ENCODE results near the gene MKNK2.
"Not testable (repeated sequence)": the region's sequence is repeated elsewhere in the genome, so short reads cannot be mapped to it uniquely, and the experiment has no call there.

The MKNK2 gene

DNA sequence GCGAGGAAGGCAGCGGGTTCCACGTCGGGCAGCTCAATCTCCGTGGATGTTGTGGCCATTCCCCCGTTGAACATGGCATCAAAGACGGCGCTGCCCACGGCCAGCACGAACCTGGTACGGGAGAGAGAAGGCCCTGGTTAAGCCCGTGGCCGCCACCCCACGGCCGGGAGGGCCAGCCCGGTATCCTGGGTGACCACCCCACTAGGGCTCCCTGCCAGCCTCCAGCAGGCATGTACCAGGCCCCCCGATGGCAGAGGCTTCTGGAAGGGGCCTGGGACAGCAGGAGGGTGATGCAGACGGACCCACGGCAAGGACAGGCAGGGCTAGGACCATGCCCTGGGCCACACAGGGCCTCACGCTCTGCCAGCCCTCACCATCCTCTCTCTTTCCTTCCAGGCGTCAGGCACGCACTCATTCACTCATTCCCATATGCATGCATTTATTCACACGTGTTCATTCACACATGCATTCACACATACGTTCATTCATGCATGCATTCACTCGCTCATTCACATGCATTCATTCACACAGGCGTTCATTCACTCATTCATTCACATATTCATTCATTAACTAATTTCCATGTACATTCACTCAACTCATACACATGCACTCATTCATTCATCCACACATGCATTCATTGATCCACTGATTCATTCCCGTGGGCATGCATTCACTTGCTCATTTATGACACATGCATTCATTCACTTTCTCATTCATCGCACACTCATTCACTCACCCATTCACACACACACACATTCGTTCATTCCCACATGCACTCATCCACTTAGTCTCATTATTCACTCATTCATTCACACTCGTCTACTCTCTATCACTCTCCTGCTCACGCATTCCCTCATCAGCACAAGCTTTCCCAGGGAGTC lies 53.5 kb downstream of the MKNK2 start:
- no peak for DNase-seq (ENCODE audit: low spot score)

GRCh38 chr19:1992759-1993260 lies 58.2 kb downstream of the MKNK2 start:
- no peak for DNase-seq (ENCODE audit: low spot score)

DNA sequence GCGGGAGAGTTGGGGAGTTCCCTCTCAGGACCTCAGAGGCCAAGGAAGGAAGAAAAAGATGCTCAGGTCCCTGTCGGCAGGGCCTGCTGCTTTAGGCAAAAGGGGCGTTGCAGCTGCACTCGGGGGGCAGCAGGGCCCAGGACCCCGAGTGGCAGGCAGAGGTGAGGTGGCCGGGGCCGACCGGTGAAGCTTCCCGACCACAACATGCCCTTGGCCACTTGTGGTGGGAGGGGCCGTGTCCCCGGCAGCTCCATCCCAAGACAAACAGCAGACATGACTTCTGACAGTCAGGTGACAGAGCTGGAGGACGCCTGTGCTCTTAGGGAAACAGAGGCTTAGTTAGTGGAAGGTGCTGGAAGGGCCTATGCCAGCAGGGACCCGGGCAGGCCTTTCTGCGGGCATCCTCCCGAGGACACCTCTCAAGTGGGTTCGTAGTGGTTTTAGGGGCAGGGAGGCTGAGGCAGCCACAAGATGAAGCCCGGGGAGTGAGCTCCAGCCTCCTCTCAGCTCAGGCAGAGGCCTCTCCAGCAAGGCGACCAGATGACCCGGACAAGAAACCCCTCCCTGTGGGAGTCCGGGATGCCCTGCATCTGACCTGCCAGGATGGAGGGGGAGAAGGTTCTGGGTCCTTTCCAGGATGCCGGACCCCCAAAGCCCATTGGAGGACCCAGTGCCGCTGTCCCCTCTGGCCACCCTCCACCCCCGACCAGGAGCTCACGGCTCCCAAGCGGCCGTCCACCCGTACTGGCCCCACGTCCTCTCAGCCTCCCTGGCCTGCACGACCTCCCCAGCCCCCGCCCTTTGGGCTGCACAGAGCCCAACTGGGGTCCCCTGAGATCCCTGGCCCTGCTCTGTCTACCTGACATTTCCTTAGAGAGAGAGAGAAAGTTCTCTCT lies 59.8 kb downstream of the MKNK2 start:
- no peak for DNase-seq (ENCODE audit: low spot score)

DNA sequence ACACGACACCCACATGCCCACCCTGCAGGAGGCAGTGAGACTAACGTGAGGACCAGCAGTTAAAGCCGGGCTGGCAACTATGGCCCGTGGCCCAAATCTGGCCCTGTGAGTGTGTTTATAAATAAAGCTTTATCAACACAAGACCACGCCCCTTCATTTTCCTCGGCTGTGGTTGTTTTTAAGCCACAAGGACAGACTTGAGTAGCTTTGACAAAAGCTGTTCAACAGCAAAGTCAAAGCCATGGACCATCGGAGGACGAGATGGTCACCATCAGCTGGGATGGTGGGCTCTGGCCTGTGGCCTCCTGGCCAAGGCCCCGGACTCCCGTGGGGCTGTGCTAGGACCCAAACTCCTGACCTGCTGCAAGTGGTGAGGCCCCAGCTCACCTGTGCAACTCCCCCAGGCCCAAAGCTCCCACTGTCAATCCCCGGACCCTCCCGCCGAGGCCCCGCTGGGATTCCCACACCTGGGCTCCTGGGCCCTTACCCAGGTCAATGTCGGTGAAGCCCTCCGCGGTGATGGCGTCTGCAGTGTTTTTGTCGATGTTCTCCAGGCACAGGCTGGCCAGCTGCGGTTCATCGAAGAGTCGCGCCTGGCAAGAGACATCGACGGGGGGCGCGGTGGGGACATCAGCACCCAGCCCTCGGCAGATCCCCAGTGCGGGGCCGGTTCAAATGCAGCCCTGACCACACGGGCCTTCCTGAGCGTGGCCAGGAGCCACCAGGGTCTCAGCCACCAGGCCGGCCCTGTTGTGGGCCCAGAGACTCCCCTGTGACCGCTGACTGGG lies 60.6 kb downstream of the MKNK2 start:
- DNase-seq (ENCODE audit: low spot score) = no peak

DNA sequence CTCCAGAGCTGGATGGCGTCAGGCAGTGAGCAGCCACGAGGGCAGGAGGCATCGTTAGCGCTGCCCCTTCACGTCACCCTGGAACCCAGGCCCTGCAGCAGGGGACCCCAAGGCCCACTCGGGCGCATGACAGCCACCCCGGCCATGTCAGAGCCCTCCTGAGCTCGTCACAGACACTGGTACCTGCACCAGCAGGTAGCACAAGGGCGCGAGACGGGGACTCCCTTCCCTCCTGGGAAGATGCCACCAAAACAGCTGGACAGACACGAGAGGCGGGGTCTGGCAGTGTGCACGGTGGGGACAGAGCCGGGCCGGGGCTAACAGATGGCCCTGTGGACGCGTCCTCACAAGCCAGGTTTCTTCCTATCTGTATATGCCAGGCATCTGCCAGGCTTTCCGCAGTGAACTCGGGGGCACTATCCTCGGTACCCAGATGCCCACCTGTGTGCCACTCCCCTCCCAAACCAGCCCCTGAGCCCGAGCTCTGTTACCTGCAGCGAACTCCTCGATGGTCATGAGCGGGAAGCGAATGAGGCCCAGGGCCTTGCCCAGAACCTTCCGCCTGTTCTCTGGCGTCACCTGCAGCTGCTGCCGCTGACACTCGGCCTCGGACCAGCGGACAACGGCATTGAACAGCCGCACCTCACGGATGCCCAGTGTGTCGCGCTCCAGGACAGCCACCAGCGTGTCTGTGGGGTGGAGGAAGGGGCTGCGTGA lies 61.4 kb downstream of the MKNK2 start:
- no peak for DNase-seq (ENCODE audit: low spot score)

- not testable (repeated sequence) for DNase-seq (ENCODE audit: low spot score)
These were observed 62.6 kb downstream of the MKNK2 start for GRCh38 chr19:1988464-1988863.

Small RNA genes within 50 kb of the gene (small RNA-seq; reads per million reads assigned to genes)
- 0 reads per million in 2 experiments for gene AC007136.1
